ENCODE data around the gene KCNH1. TPM values are rescaled to one million over a fixed set of nuclear protein-coding genes. Genes with fewer than 3 reads are reported as not detected.

The KCNH1 gene
- total RNA-seq, 1 donor from 2014 or later: not detected

DNA sequence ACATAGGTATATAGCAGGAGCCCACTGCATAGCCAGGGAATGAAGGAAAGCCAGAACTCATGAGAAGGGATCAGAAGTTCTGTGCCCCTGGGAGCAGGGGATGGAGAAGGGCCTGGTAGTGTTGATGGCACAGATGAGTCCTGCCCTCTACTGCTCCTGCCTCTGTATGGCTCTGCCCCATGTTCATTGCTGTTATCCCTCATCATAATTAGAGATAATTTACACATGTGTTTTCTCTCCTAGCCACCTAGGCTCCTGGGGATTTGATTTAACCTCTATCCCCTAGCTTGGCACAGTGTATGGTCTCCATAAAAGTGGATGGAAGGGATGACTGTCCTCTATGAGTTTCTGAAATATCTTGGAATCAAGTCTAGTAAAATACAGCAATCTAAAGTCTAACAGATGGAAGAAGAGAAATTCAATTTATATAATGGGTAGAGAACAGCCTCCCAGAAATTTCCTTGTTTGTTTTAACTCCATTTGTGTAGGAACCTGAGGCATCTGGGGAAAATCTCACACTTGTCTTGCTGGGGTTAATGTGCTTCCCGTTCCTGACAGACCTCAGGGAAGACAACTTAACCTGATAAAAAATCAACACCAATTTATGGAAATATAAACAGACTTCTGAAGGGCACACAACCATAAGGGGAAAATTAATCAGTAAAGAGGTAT is 411.4 kb downstream of the KCNH1 start:
- Histone ChIP-seq H3K27ac (no peak overlapping the region), H3K27me3 (no peaks in the 10 kb centered on the region), H3K4me3 (no peak overlapping the region), H3K9me3 (no peaks in the 10 kb centered on the region), H3K36me3 (no peaks in the 10 kb centered on the region), H3K4me1 (no peaks in the 10 kb centered on the region)
- TF ChIP-seq, protein P1, sequence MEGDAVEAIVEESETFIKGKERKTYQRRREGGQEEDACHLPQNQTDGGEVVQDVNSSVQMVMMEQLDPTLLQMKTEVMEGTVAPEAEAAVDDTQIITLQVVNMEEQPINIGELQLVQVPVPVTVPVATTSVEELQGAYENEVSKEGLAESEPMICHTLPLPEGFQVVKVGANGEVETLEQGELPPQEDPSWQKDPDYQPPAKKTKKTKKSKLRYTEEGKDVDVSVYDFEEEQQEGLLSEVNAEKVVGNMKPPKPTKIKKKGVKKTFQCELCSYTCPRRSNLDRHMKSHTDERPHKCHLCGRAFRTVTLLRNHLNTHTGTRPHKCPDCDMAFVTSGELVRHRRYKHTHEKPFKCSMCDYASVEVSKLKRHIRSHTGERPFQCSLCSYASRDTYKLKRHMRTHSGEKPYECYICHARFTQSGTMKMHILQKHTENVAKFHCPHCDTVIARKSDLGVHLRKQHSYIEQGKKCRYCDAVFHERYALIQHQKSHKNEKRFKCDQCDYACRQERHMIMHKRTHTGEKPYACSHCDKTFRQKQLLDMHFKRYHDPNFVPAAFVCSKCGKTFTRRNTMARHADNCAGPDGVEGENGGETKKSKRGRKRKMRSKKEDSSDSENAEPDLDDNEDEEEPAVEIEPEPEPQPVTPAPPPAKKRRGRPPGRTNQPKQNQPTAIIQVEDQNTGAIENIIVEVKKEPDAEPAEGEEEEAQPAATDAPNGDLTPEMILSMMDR (IDR thresholded peaks at IDR 0.05): no peak
- no peak for DNase-seq
- intact Hi-C loops (cut with DNase I): no loop called here
- no peak for ATAC-seq

DNA sequence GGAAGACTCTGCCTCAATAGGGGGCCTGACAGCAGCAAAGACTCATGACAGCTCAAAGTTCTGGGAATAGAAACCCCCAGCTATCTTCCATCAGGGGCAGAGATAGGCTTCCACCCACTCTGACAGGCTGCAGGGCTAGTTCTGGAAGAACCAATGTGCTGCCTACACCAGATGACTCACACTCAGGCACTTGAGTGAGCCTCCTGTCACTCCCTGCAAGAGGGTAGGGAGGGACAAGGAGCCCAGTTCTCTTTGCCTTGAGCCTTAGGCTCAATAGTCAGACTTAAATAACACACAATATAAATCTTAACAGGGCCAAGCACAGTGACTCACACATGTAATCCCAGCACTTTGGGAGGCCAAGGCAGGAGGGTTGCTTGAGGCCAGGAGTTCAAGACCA is 418.9 kb downstream of the KCNH1 start:
- H3K27me3 ChIP-seq: no peaks in the 10 kb centered on the region
- no peak overlapping the region for H3K27ac ChIP-seq
- intact Hi-C loops (cut with DNase I): no loop called here
- H3K36me3 ChIP-seq: no peaks in the 10 kb centered on the region
- H3K4me3 ChIP-seq: no peak overlapping the region
- TF ChIP-seq, protein P1 (IDR thresholded peaks at IDR 0.05): no peak
- ATAC-seq: no peak
- no peaks in the 10 kb centered on the region for H3K9me3 ChIP-seq
- no peaks in the 10 kb centered on the region for H3K4me1 ChIP-seq
- DNase-seq: no peak

DNA sequence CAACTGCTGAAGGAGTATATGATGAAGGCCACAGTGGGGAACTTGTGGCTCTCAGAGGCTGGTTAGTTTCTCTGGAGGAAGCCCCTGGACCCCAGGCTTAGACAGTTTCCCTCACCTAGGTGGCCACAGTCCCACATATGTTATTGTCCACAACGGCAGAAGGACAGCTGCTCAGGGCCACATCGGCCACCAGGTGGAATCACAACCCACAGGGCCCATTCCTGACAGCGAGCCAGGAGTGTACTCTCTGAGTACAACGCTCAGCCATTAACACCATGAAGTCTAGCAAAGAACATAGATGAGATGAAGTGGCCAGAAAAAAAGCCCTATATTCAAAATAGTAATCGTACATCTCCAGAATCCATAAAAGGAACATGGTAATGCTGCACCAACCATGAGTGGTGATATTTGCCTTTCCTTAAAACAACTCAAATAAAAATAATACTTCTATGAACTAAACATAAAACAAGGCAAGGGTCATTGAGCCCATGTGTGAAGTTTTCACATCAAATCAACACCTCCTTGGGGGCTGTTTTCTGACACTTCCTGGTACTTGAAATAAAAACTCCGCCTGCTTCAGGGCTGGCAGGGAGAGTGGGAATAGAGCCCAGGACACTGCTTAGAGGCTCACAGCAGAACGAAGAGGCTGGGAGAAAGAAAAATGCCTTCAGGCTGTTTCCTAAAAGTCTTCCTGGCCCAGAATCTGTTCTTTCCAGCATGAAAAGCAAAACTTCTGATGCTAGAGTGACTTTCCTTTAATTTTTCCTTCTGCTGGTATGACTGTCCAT is 421.9 kb downstream of the KCNH1 start:
- ATAC-seq (no peak), DNase-seq (no peak)
- no peaks in the 10 kb centered on the region for H3K9me3 ChIP-seq
- intact Hi-C loops (cut with DNase I): no loop called here
- TF ChIP-seq, protein P1 (IDR thresholded peaks at IDR 0.05): no peak
- H3K4me1 ChIP-seq: no peaks in the 10 kb centered on the region
- no peak overlapping the region for H3K4me3 ChIP-seq
- H3K27ac ChIP-seq: no peak overlapping the region
- no peaks in the 10 kb centered on the region for H3K36me3 ChIP-seq
- no peaks in the 10 kb centered on the region for H3K27me3 ChIP-seq

DNA sequence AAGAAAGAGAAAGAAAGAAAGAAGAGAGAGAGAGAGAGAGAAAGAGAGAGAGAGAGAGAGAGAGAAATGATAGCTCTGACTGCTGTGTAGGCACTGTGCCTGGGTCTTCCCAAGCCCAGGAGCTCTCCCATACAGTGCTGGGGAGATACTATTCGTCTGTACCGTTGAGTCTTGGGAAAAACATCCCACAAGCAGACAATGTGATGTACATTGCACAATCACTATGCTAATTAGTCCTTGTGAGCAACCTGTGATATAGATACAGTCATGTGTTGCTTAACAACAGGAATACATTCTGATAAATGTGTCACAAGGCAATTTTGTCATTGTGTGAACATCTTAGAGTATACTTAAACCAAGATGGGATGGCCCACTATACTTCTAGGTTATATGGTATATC is 424.2 kb downstream of the KCNH1 start:
- no peak overlapping the region for H3K4me3 ChIP-seq
- no peak for DNase-seq
- TF ChIP-seq, protein P1 (IDR thresholded peaks at IDR 0.05): no peak
- H3K27ac ChIP-seq: no peak overlapping the region
- no peak for ATAC-seq
- intact Hi-C loops (cut with DNase I): no loop called here
- no peaks in the 10 kb centered on the region for H3K9me3 ChIP-seq
- no peaks in the 10 kb centered on the region for H3K4me1 ChIP-seq
- no peaks in the 10 kb centered on the region for H3K36me3 ChIP-seq
- H3K27me3 ChIP-seq: no peaks in the 10 kb centered on the region

DNA sequence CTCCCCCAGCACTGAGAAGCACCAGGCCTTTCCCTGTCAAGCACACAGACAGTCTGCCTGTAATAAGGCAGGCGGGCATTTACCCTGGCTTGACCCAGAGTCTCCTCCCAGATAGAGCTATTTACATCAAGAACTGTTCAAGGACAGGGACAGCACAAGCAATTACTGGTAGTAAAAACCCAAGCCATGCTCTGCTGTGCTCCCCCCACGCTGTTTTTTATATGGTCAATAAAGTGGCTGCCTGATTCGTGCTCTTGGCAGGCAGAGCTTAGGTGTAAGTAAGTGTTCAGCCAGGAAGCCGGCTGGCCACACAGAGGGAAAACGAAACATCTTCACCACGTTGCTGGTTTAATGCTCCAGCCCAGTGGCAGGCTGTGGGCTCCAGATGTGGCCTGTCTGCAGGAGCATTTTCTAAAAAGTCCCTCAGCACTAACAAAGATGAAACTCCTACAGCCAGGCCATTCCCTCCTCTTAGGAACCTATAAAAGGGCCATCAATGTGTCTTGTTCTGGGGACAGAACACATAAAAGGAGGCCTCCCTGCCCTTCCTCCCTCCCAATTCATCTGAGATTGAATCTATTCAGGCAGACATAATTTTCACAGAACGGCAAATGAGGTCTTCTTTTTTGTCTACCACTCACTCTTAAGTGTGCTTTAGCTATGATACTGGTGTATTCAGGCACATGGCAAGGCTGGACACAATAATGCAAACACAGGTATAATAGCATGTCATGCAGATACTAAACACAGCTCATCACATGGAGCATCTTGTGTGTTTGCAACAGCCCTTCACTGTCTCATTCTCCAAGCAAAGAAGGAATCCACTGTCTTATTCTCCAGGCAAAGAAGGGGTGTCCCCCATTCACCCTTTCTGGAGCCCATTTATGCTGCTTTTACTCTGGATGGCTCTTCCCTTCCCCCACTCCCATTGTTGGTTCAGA is 426.4 kb downstream of the KCNH1 start:
- Histone ChIP-seq H3K4me1 (no peaks in the 10 kb centered on the region), H3K27me3 (no peaks in the 10 kb centered on the region), H3K27ac (no peak overlapping the region), H3K9me3 (no peaks in the 10 kb centered on the region), H3K36me3 (no peaks in the 10 kb centered on the region), H3K4me3 (no peak overlapping the region)
- intact Hi-C loops (cut with DNase I): no loop called here
- no peak for DNase-seq
- no peak for ATAC-seq
- TF ChIP-seq, protein P1 (IDR thresholded peaks at IDR 0.05): no peak
